ENCODE results near the gene SHB.
A peak's percentile ranks its signal among the peaks of the same experiment; 100 is the strongest.

The SHB gene

DNA sequence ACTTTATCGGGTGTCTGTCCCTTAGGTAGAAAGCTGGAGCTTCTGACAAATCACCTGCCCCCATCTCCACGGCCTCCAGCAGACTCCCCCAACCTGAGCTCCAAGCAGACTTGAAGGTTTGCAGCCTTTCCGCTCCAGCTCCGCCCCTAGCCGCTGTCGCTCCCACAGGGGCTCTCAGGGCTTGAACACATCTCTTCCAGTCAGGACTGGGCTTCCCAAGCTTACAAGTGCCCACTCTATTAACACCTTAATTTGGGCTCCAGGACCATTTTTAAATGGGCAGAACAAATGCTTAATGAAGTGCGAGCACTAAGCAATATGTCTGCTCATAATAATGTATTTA is 147.9 kb downstream of the SHB start:
- no peak for DNase-seq (ENCODE audit: low spot score in 2 of 2)
- H3K27me3 ChIP-seq (ENCODE audit: low read depth) = no peaks in the 10 kb centered on the region
- no peak overlapping the region for H3K4me3 ChIP-seq
- in situ Hi-C loops (cut with MboI; ENCODE audit: low sequenced_read_pairs) = loop anchor here (25.0 kb wide), 1 partner anchor 766 kb away; no protein-coding TSS in a partner anchor
- H3K4me1 ChIP-seq = peaks cover 37% of the 10 kb centered on the region
- peaks cover 9% of the 10 kb centered on the region for H3K36me3 ChIP-seq (replicated peaks)
- no peaks in the 10 kb centered on the region for H3K9me3 ChIP-seq

DNA sequence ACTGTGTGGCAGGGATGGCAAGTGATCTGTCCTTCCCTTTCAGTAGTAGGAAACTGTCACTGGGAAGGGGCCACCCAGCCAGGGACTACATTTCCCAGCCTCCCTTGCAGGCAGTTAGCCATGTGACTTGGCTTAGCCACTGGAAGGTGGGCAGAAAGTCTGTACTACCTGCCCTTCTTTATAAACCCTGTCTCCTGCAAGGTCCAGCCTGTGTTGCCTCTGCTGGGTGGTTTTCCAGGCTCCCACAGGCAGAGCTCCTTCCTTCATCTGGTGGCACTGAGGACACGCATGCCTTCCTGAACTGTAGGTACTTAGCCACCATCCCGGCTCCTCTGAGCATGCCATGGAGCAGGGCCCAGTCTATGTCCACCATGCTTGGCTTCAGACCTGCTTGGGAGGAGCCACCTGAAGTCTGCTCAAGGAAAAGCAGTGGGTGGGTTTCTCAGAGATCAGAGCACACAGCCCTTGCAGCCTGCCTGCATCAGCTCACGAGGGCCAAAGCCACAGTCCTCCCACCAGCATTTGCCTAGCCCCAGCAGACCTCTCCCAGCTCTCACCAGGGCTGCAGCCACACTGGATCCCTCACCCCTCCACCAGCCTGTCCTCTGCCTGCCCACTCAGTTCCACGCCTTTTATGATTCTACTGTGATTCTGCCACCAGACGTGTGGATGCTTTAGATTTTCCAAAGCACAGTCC is 148.4 kb downstream of the SHB start:
- DNase-seq (ENCODE audit: low spot score in 2 of 2) = peak; percentile 47 to 75
- no peak overlapping the region for H3K4me3 ChIP-seq
- in situ Hi-C loops (cut with MboI; ENCODE audit: low sequenced_read_pairs) = loop anchor here (25.0 kb wide), 1 partner anchor 767 kb away; no protein-coding TSS in a partner anchor
- H3K4me1 ChIP-seq = peaks cover 37% of the 10 kb centered on the region
- H3K27me3 ChIP-seq (ENCODE audit: low read depth) = no peaks in the 10 kb centered on the region
- peaks cover 9% of the 10 kb centered on the region for H3K36me3 ChIP-seq (replicated peaks)
- no peaks in the 10 kb centered on the region for H3K9me3 ChIP-seq

DNA sequence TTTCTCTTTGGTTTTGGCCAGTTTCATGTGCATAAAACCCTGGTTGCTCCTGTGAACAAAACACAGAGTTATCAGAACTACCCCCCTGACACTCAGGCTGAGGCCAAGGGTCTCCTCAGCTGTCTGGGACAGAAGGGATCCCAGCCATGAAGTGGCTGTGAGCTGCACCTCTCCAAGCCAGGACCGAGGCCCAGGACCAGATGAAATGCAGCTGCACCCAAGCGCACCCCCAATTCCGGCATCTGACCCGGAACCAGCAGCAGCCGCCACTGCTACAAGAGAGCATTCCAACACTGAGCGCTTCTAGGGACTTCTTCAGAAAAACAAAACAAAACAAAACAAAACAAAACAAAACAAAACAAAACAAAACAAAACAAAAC is 149.1 kb downstream of the SHB start:
- Histone ChIP-seq H3K4me3 (no peak overlapping the region), H3K4me1 (peaks cover 37% of the 10 kb centered on the region), H3K9me3 (no peaks in the 10 kb centered on the region), H3K36me3 (replicated peaks) (peaks cover 9% of the 10 kb centered on the region), H3K27me3 (ENCODE audit: low read depth) (no peaks in the 10 kb centered on the region)
- in situ Hi-C loops (cut with MboI; ENCODE audit: low sequenced_read_pairs) = loop anchor here (10.0 to 25.0 kb wide), 2 partner anchors 245 to 767 kb away; no protein-coding TSS in a partner anchor
- DNase-seq (ENCODE audit: low spot score in 2 of 2) = no peak

DNA sequence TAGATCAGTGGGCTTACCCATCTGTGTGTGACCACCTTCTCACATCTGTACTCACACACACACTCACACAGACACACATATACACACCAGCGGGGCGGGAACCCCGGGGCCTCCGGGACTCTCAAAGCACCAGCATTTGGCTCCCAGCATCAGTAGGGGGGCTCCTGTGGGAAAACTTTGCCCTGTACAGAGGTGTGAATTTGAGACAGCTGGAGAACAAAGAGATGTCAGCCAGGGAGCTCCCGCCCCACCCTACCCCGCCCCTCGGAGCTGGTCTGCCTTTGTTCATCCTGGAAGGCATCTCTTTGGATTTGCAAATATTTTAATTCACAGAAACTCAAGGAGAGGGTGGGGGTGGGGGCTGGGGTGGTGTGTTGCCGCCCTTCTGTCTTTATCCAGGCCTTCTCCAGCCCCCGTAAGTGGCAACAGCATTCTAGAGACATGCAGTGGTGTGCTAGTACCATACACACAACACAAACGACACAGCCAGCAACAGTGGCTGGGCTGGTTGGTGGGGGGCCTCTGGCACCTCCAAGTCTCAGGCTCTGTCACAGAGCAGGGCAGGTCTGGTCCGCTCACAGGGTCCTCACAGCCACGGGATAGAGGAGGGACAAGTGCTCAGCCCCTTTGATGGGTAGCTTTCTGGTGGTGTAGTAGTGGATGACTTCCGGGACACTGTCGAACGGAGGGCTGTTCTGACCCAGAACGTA is 149.6 kb downstream of the SHB start:
- H3K4me3 ChIP-seq = no peak overlapping the region
- H3K36me3 ChIP-seq (replicated peaks) = peaks cover 9% of the 10 kb centered on the region
- no peaks in the 10 kb centered on the region for H3K27me3 ChIP-seq (ENCODE audit: low read depth)
- in situ Hi-C loops (cut with MboI; ENCODE audit: low sequenced_read_pairs) = loop anchor here (10.0 to 25.0 kb wide), 2 partner anchors 245 to 768 kb away; no protein-coding TSS in a partner anchor
- peak; percentile 74 to 81 for DNase-seq (ENCODE audit: low spot score in 2 of 2)
- peaks cover 33% of the 10 kb centered on the region for H3K4me1 ChIP-seq
- no peaks in the 10 kb centered on the region for H3K9me3 ChIP-seq

DNA sequence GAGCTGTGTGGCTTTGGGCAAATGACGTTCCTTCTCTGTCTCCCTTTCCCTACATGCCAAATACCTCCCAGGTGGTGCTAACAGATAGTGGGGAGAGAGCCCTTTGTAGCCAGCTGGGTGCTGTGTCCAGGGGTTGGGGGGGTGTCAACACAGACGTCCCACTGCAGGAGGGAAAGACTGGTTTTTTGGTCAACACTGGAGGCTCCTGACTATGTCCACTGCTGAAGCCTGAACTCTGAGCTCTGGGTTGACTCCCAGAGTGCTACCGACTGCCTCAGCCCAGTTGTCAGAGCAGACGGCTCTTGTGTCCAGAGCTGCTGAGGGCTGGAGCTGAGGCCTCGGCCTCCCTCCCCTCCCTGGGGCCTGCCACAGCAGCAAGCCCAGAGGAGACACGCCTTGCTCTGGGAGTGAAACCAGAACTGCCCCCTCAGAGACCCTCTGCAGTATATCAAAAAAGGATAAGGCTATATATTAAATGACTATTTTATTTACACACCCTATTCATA is 150.3 kb downstream of the SHB start:
- Histone ChIP-seq H3K4me3 (no peak overlapping the region), H3K27me3 (ENCODE audit: low read depth) (no peaks in the 10 kb centered on the region), H3K9me3 (no peaks in the 10 kb centered on the region), H3K36me3 (replicated peaks) (peaks cover 9% of the 10 kb centered on the region), H3K4me1 (peaks cover 29% of the 10 kb centered on the region)
- DNase-seq (ENCODE audit: low spot score in 2 of 2) = no peak
- in situ Hi-C loops (cut with MboI; ENCODE audit: low sequenced_read_pairs) = loop anchor here (10.0 to 25.0 kb wide), 2 partner anchors 246 to 769 kb away; no protein-coding TSS in a partner anchor

DNA sequence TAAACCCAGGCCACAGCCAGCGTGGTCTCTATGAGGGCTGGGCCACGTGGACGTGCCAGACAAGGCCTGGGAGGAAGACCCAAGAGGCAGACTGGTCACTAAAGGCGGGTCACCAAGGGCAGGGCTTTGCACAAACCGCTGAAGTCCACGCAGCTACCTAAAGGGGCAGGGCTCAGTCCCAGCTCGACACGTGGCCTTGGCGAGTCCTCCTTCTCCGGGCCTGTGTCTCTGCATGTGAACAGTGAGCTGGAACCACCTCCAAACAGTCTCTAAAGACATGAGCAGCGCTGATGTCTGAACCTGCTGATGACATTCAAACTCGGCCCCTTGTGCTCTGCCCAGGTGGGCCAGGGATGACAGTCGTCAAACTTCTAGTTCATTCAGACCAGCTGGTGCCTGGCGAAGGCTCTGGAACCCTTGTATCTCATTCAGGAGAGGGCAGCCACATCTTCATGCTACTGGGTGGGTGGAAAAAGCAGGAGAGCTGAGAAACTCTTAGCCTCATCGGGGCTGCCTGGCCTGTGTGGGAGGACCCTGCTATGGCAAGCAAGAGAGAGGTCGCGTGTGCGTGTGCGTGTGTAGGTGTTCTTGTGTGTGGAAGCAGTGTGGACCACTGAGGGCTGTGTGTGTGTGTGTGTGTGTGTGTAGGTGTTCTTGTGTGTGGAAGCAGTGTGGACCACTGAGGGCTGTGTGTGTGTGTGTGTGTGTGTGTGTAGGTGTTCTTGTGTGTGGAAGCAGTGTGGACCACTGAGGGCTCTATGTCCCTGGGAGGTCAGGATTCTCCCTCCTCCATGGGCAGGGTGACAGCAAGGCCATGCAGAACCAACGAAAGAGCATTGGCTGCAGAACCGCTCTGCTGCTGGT is 151.0 kb downstream of the SHB start:
- no peak for DNase-seq (ENCODE audit: low spot score in 2 of 2)
- Histone ChIP-seq H3K4me3 (no peak overlapping the region), H3K27me3 (ENCODE audit: low read depth) (no peaks in the 10 kb centered on the region), H3K9me3 (no peaks in the 10 kb centered on the region), H3K36me3 (replicated peaks) (peaks cover 9% of the 10 kb centered on the region), H3K4me1 (peaks cover 28% of the 10 kb centered on the region)
- in situ Hi-C loops (cut with MboI; ENCODE audit: low sequenced_read_pairs) = loop anchor here (10.0 to 25.0 kb wide), 2 partner anchors 247 to 769 kb away; no protein-coding TSS in a partner anchor

DNA sequence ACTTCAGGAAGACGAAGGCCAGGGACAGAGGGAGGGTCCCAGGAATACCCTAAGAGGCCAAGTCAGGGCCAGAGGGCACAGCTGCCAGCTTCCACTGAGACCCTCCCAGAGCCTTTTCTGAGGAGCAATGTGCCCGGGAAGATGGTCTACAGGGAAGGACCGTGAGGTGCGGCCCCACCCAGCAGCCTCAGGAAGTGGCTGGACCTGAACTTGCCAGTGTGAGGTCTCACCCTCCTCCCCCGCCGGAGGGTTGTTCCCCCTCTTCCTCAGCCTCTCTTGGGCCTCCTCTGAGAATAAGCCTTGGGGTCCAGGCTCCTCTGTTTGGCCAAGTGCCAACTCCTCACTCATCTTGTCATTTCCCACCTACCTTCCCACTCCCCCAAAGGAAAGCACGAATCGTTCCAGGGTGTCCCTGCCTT is 151.7 kb downstream of the SHB start:
- Histone ChIP-seq H3K36me3 (replicated peaks) (peaks cover 9% of the 10 kb centered on the region), H3K27me3 (ENCODE audit: low read depth) (no peaks in the 10 kb centered on the region), H3K4me1 (peaks cover 28% of the 10 kb centered on the region), H3K4me3 (no peak overlapping the region), H3K9me3 (no peaks in the 10 kb centered on the region)
- DNase-seq (ENCODE audit: low spot score in 2 of 2) = no peak
- in situ Hi-C loops (cut with MboI; ENCODE audit: low sequenced_read_pairs) = loop anchor here (10.0 to 25.0 kb wide), 2 partner anchors 247 to 770 kb away; no protein-coding TSS in a partner anchor

DNA sequence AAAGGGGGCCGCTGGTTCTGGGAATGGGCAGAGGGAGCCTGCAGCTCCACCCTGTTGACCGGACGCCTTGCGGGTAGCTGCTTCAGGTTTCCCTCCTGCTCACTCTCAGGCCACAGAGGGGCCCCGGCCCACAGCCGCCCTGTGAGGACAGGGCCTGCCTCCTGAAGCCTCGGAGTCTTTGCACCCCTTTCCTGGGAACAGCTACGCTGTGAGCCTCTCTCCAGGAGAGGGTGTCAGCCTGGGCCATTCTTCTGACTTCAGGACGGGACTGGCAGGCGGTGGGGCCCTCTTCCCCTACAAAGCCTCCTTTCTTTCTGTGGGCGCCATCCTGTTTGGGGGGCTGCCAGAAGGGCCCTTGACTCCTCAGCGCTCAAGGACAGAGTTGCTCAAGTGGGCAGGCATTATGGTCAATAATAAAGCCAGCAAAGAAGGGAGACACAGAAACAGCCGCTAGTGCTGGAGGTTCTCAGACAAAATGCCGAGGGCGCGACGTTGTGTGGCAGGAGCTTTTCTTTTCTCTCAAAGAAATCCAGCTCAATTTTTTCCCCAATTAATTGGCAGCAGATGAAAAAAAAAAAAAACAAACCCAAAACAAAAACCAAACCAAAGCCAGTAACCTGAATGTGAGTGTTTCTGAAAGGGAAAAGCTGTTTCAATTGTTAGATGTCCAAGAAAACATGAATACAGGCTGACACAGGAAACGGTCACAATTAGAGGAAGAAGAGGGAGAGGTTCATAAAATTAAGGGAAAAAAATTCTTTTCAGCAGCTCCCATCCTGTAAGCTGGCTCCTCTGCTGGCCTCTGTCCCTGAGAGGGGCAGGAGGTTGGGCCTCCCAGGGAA is 152.3 kb downstream of the SHB start:
- no peak for DNase-seq (ENCODE audit: low spot score in 2 of 2)
- peaks cover 9% of the 10 kb centered on the region for H3K36me3 ChIP-seq (replicated peaks)
- in situ Hi-C loops (cut with MboI; ENCODE audit: low sequenced_read_pairs) = loop anchor here (10.0 to 25.0 kb wide), 2 partner anchors 248 to 771 kb away; no protein-coding TSS in a partner anchor

DNA sequence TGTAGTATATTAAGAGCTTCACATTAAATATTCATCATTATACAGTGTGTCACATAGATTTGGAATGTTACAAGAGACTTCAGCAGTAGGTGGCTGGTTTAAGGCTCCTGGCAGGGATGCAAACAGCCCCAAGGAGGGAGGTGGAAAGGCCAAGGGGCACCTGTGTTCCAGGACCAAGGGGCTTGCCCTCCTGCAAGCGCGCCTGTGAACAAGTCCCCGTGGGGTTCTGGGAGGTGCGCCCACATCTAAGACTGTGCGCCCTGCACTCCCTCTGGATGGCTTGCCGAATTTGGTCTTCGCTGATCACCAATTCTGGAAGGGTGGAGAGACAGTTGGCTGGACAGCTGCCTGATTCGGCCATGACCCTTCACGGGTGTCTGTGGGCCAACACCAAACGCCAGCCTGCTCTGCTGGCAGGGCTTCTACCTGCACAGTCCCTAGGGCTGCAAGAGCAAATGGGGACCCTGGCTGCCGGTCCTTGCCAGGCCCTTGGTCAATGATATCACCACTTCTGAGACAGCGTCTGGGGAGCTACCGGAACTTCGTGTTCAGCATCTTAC is 153.0 kb downstream of the SHB start:
- H3K9me3 ChIP-seq = no peaks in the 10 kb centered on the region
- in situ Hi-C loops (cut with MboI; ENCODE audit: low sequenced_read_pairs) = loop anchor here (10.0 to 25.0 kb wide), 2 partner anchors 249 to 771 kb away; no protein-coding TSS in a partner anchor
- peaks cover 27% of the 10 kb centered on the region for H3K4me1 ChIP-seq
- no peak overlapping the region for H3K4me3 ChIP-seq
- peaks cover 9% of the 10 kb centered on the region for H3K36me3 ChIP-seq (replicated peaks)
- DNase-seq (ENCODE audit: low spot score in 2 of 2) = no peak
- H3K27me3 ChIP-seq (ENCODE audit: low read depth) = no peaks in the 10 kb centered on the region

More for the DNA sequence above, 152.3 kb downstream of the SHB start:
- H3K4me1 ChIP-seq = peaks cover 28% of the 10 kb centered on the region
- no peak overlapping the region for H3K4me3 ChIP-seq
- H3K27me3 ChIP-seq (ENCODE audit: low read depth) = no peaks in the 10 kb centered on the region
- H3K9me3 ChIP-seq = no peaks in the 10 kb centered on the region

DNA sequence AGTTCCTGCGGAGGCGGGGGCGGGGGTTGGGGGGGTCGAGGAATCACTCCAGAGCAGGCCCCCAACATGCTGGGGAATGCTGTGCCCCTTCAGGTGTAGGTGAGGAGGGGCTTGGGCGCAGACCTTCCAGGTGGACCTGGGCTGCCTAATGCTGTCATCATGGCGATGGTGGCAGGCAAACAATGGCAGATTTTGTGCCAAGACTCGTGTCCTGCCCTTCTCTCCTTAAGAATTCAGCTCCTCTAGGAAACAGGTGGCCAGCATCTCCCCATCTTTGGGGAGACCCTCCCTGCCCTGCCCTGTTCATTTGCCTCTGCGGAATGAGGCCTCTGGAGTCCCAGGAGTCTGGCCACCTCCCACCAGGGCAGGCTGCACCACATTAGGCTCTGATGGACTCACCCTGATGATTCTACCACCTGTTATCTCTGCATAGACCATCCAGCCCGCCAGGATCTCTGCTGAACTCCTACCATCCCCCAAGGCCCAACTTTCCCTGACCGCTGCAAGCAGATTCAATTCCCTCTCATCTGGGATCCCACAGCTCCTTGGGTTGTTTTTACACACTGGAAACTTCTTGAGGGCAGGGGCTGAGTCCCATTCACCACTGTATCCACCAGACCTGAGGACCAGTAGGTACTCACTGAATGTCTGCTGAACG is 154.2 kb downstream of the SHB start:
- H3K4me3 ChIP-seq = no peak overlapping the region
- in situ Hi-C loops (cut with MboI; ENCODE audit: low sequenced_read_pairs) = loop anchor here (5.0 to 25.0 kb wide), 4 partner anchors 157 to 772 kb away; no protein-coding TSS in a partner anchor
- no peaks in the 10 kb centered on the region for H3K9me3 ChIP-seq
- DNase-seq (ENCODE audit: low spot score in 2 of 2) = no peak
- no peaks in the 10 kb centered on the region for H3K27me3 ChIP-seq (ENCODE audit: low read depth)
- peaks cover 15% of the 10 kb centered on the region for H3K4me1 ChIP-seq
- H3K36me3 ChIP-seq (replicated peaks) = peaks cover 9% of the 10 kb centered on the region

DNA sequence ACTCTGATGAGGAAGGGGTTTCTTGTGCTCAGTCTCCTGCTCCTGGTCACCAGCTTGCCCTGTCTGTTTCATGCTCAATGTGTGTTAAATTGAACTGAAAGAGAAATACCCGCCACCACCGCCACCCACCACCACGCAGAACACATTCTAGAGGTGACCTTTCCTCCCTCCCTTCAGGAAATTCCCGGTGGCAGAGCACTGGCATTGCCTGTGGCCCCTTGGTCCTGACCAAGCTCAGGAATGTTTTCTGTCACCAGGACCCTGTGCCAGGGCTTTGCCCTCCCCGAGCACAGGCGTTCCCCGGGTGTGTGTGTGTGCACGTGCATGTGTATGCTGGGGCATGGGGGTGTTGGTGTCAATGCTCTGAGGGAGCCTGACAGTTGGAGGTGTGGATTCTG is 154.9 kb downstream of the SHB start:
- no peaks in the 10 kb centered on the region for H3K9me3 ChIP-seq
- H3K4me1 ChIP-seq = peaks cover 9% of the 10 kb centered on the region
- no peaks in the 10 kb centered on the region for H3K27me3 ChIP-seq (ENCODE audit: low read depth)
- no peak overlapping the region for H3K4me3 ChIP-seq
- no peak for DNase-seq (ENCODE audit: low spot score in 2 of 2)
- peaks cover 9% of the 10 kb centered on the region for H3K36me3 ChIP-seq (replicated peaks)
- in situ Hi-C loops (cut with MboI; ENCODE audit: low sequenced_read_pairs) = loop anchor here (5.0 to 25.0 kb wide), 4 partner anchors 158 to 773 kb away; no protein-coding TSS in a partner anchor
